HG02678 (cell line): ENCODE data around the gene PLXNA4.

Experiments
- ATAC-seq: cut with Tn5 transposase; IDR thresholded peaks from one replicate; pipeline ENCODE4 v1.9.1; 2021; ENCODE audit warnings: mild to moderate bottlenecking, moderate library complexity; ENCODE audit not compliant: unreplicated experiment

The PLXNA4 gene

DNA sequence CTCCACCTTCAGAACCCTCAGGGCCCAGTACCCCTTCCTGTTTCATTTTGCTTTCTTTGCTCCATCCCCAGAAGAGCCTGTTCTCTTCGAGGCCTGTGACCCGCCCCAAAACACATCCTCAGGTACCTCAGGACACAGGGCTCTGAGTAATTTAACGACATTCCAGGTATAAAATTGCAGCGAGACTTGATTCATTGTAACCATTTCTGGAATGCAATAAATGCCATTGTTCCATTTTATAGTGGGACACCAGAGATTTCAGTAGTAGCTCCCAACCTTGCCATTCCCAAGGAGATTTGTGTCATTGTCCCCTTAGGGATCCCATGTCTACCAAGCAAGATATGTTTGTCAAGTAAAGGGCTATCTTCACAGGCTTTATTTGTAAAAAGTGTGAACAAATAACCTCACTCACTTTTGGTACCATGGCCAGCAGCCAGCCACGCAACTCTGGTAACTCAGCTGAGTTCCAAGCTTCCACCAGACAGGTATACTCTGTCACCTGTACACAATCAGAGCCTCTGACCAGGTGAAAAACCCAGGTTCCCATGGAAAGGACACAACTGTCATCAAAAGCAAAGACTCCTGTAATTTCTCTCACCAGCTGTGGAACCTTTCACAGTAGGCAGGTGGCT, 441.3 kb downstream of the PLXNA4 start:
- no peak for ATAC-seq

DNA sequence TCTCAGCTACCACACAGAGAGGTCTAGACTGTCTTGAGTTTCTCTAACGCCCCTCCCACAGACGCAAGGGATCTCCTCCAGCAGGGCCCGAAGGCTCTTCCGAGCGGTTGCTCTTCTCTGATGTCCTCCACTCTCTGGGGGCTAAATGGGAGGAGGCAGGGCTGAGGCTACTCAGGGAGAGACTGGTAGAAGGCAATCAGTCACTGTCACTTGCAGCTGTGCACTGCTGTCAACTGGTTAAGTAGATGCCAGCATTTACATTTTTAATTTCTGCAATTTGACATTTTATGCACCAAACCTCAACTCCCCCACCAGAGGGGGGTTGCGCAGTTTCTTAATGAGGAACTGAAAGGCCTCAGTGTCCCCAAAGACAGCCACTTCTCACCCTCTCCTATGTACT, 442.8 kb downstream of the PLXNA4 start:
- ATAC-seq: no peak

DNA sequence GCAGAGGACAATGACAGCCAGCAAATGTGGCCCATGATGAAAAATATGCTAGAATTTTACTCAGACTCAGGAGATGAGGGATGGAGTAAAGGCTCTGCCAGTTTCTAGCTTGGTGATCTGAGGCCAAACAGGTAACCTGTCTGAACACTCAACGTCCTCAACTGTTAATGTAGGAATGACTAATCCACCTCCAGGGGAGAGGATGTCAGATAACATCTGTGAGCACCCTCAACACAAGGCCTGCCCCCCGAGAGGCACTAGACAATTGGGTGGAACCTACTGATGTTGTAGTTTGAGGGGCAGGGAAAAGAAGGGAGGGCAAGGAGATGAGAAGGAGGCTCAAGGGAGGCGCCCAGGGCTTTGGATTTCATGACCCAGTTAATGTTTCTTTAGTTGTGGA, 445.1 kb downstream of the PLXNA4 start:
- ATAC-seq: no peak

DNA sequence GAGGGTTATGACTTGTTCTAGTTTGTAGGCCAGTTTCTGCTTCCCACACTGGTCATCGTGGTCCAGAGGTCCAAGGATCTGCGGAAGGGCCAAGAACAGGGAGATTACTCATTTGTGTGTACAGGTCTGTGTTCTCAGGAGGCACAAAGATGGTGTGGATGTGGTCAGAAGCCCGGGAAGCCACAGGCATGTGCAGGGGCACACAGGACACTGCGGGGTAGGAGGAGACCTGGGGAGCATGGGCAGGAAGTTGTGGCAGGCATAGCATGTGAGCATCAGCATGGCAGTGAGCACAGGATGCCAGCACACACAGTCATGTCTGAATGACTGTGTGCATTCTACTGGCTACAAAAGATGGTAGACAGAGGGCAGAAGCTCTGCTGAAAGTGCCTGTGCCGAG, 445.8 kb downstream of the PLXNA4 start:
- ATAC-seq: no peak

DNA sequence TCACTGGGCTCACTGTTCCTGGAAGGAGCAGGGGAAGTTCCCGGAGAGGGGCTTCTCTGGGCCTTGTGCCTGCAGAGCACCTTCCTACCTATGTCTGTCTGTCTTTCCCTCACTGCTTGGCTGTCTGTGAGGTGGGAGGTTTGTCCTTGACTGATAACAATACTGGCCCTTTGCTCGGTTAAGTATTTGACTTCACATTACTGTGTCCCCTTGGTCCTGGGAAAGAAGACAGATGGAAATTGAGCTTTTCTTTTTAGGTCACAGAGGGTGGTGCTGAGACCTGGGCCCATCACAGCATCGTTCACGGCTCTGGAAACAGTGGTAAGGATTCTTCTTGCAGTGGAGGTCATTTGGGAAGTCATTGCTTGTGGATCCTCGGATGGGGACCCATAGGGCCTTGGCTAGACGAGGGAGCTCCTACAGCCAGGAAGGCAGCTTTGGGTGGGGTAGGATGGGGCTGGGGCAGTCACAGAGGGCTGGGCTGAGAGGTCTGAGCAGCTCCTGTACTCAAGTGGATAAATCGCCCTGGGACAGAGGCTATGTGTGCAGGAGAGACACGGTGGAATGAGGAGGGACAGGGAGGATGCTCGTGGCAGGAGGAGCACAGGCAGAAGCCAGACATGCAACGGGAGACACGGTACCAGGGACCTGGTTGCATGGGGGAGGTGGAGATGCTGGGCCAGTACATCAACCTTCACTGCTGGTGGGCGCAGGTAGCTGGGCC, 450.2 kb downstream of the PLXNA4 start:
- ATAC-seq: no peak

DNA sequence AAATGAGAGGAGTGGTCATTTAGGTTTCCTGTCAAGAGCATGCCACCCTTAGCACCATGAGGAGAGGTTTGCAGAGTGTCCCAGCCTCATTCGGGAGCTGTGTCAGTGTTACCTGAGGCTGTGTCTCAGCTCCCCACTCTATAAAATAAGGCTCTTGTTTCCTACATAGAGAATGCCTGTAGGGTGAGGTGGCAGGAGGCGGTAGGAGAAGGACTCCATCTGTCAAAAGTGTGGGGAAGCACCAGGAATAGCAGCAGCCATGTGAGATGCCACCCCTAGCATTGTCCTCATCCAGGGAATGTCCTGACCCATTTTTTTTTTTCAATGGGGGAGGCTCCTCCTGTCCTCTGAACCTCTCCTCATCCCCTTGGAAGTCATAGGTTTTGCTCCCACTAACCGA, 451.2 kb downstream of the PLXNA4 start:
- ATAC-seq: no peak

DNA sequence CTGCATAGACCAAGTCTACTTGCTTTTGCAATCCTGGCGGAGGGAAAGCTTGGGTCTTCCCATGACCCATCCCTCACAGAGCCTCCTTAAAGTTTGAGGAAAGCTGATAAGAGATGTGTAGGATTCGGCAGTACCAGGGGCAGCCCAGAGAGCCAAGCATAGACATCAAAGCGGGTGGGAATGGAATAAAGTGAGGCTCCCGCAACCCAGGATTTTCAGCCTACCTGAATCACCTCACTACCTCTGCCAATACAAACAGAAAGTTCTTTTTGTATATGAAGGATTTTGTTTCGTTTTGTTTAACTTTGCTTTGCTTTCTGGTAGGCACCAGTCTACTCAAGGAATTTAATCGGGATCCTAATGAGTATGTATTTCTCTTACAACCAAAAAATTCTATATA, 451.7 kb downstream of the PLXNA4 start:
- no peak for ATAC-seq

DNA sequence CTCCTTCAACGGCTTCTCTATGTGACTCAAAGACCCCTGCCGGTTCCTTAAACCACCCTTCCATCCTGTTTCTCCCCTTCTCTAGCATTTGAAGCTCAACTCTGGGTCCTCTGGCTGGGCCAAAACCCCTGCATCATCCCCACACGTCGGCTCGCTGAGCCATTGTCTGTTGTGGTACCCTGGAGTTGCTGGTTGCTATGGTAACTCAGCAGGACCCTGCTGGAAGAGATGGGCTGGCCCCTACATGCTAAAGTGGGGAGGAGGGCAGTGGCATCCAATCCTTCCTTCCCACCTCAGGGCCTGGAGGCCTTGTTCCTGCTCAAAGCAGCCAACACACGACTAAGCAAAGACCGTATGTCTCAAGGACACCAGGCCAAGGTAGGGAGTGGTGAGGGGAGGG, 452.5 kb downstream of the PLXNA4 start:
- ATAC-seq: no peak

DNA sequence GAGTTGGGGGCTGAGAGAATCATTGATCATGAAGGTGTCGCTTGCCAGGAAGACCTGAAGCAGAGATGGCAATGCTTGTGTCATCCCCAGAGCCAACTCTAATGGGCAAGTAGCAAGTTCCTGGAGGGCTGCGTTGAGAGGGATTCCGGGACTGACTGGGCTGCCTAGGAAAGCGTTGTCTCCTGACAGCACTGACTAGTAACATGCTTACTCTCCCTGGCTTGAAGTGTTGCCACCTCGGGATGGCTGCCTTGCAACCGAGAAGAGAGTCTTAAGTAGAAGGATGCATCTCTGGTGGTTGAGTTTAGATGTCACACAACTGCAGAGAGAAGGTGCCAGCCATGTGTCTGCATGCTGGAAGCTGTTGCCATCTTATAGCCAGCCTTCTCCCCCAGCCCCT, 453.4 kb downstream of the PLXNA4 start:
- ATAC-seq: no peak

DNA sequence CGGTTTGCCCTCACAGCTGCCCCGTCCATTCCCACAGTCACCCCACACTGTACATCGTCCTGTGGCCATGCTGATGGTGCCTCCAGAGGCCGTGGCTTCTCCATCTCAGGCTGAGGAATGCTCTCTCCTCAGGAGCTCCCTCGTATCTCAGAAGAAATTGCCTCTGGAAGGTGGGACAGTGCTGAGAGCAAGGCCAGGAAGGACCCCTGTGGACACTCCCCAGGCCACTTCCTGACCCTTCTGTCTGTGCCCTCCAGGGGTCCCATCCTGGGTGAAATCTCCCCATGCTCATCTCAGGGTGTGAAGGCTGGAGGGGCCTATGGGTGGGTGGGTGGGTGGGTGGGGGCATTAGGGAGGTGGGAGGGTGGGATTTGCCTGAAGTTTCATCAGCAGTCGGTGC, 454.3 kb downstream of the PLXNA4 start:
- ATAC-seq: no peak

DNA sequence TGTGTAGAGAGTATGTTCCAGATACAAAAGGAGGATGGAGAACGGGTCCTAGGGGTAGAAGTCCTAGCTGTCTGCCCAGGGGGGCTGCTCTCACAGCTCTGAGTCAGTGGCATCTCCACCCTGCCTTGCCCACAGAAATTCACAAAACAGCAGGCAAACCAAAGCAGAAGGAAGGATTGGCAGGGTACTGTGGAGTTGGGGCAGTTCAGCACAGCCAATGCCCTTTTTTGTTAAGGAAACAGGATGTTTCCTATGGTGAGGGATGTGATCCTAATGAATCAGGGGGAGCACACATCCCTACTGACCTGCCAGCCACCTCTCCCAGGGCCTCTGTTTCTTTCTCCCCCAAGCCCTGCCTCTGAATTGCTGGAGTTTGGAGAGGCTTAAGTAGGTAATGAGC, 457.6 kb downstream of the PLXNA4 start:
- no peak for ATAC-seq

DNA sequence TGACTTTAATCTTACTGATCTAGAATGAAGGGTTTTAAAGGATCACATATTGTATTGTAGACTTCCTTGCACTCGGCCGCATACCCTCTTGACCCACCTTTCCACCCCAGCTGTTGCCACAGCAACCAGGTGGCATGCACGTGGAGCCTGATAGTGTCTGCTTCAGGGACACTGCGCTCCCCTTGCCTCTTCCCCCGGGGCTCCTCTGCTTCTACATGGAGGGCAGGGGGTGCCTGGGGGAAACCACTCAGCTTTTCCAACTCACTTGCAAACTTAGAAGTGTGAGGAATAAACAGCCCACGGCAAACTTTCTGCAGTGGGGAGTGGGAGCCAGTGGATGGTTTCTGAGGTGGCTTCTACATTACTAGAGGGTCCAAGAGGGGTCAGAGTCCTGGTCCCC, 458.6 kb downstream of the PLXNA4 start:
- ATAC-seq: no peak

DNA sequence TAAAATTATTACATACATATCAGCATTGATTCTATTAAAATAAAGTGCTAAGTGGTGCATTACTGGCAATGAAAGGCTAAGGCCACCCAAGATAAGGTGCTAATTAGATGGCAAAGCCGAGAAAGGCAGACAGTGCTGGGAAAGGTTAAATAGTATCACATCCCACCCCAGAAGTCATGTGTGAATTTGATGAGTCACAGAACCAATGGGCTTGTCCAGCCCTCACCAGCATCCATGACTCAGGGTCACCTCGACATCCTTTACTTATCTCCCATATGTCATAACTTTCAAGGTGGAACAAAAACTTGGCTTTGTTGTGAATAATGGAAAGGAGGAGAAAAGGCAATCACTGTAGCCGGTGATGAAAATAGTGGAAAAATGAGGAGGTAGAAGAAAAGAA, 459.1 kb downstream of the PLXNA4 start:
- no peak for ATAC-seq

DNA sequence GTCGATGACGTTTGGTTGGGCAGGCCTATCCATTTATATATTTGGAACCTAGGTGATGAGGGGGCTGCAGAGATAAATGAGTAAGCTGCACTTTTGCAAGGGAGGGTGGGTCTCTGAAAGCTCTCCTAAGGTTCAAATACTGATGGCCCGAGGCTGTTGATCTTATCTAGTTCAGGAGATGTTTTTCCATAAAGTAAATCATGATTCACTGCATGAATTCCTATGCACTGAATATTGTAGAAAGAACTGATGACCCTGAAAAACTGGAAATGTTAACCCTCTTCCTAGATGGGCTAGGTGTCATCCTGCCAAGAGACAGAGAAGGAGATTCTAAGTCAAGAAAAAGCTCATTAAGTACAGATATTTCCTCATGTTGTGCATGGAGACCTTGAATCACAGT, 459.9 kb downstream of the PLXNA4 start:
- no peak for ATAC-seq

DNA sequence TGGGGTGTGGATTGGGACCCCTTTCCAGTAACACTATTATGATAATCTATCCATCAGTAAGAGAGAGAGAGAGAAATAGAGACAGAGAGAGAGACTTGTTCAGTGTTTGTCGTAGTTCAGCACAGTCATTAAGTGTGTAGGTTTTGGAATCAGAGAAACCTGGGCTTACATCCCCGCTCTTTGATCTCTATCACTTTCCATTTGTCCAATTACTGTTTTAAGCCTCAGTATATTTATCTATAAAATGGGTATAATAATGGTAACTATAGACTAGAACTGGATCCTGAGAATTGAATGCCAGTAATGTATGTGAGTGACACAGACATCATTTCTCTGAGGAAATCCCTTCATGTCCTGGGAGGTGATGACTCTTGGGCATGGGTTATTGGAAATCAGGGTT, 460.5 kb downstream of the PLXNA4 start:
- ATAC-seq: no peak

DNA sequence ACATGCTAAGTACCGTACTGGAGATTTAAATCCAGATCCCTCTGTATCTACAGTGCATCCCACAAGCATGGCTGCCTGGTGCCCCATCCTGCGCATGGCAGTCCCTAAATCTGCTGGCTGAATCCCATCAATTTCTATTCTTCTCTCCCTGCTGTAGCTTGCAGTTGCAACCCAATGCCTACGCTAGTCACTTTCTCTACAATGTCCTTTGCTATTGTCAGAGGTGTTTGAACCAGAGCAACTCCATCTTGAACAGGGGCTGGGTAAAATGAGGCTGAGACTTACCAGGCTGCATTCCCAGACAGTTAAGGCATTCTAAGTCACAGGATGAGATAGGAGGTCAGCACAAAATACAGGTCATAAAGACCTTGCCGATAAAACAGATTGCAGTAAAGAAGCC, 461.2 kb downstream of the PLXNA4 start:
- no peak for ATAC-seq

DNA sequence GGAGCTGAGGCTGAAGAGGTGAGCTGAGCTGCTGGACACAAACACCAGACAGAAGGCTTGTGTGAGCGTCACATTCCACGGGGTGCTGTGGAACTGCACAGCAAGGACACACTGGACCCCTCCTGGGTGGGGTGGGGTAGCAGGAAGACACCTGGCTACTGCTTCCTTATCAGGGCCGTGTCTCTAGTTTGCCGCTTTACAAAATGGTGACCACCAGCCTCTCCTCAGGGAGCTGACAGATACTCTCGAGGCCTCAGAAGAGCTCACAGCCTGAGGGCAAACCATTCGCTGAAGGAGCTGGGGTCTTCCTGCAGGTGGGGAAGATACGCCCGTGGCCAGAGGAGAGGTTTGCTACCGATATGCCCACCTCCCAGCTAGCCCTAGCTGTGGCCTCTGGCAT, 461.9 kb downstream of the PLXNA4 start:
- ATAC-seq: no peak

DNA sequence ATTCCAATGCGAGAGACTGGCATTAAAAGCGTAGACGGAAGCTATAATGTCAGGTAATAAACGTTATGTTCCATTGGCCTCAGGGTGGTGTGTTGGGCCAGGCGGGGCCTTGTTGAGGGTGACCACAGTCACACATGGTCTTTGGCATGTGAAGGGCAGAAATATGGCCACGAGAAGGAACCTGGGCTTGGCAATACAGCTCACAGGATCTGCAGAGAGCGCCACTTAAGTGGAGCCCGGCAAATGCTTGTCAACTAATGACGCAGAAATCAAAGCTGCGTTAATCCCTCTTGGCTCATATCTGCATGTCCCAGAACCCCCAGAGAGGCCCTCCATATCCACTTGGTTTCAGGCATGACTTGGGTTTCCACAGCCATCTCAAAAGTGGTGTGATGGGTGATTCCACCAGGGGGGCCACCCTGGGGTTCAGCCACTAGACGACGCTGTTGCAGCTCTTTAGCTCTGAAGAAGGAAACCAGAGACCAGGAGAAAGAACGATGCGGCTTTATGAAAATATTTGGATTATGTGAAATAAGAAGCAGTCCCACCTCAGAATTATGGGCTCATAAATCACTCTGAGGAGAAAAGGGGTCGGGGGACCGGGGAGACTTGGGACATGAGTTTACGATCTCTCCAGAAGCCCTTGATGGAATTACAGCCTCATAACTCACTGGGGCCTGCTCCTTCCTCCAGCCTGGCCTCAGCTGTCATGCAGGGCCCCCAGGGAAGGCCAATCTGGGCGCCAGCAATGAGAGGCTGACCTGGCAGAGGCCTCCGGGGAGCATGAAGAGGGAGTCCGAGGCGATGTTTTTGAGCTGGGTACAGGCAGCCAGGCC, 462.5 kb downstream of the PLXNA4 start:
- ATAC-seq: no peak

DNA sequence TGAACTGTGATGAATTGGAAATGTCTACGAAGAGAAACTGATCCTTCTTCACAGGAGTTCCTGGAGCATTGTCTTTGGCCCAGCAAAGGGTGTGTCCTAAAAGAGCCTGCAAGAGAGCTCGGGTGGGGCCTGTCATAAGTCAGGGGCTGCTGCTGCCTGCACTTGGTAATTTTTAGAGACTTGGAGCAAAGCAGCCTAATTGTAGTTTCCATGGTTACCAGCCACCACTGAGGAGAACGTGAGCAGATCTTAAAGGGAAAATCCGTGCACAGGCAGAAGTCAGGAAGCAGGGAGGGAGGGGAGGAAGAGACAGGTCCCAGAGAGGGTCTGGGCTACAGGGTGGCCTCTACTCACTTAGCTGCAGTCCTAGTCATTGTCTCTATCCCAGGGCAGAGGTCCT, 463.6 kb downstream of the PLXNA4 start:
- ATAC-seq: no peak

DNA sequence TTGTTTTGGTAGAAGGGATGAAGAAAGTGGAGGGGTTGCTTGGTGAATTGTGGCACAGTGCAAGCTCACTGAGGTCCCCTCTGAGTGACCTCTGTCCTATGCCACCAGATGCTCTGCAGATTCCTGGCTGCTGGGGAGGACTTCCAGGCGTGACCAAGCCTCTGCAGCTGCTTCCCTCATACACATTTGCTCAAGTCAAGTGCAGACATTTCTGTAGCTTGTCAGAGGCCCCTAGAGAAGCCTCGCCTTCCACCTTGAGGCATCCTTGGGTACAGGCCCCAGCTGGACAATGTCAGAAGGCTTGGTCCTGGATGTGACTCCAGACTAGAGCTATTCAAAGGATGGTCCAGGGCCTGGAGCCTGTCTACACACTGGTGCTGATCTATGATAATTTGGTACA, 464.2 kb downstream of the PLXNA4 start:
- ATAC-seq: no peak

DNA sequence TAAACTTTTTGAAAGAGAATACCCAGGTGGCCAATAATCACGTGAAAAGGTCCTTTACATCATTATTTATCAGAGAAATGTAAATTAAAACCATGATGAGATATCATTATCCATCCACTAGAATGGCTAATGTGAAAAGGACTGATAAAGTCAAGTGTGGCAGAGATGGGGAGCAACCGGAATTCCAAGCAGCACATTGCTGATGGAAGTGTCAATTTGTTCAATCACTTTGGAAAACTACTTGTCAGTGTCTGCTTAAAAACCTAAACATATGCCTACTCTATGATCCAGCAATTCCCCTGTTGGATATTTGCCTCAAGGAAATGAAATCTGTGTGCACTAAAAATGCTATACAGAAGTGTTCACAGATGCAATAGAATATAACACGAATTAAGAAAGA, 465.6 kb downstream of the PLXNA4 start:
- ATAC-seq: no peak

DNA sequence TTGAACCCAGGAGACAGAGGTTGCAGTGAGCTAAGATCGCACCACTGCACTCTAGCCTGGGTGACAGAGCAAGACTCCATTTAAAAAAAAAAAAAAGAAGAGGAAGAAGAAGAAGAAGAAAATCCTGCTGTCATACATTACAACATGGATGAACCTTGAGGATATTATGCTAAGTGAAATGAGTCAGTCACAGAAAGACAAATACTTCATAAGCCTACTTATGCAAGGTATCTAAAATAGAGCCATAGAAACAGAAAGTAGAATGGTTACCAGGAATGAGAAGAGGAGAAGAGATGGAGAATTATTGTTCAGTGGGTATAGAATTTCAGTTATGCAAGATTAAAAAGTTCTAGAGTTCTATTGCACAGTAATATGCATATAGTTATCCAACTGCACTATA, 466.5 kb downstream of the PLXNA4 start:
- ATAC-seq: no peak
